ENCODE data around the gene PLEKHA7.

- TF ChIP-seq EZH2 (IDR thresholded peaks at IDR 0.05; ENCODE audit: insufficient read depth, poor library complexity, severe bottlenecking): no peak
- no peak for TF ChIP-seq EZH2phosphoT487 (IDR thresholded peaks at IDR 0.05; ENCODE audit: insufficient read depth, low read depth)
These were observed 36.8 kb downstream of the PLEKHA7 start for GRCh38 chr11:16977136-16977993.
